IMR-90 (cell line): ENCODE data around the gene KLF2.

Source experiments
- CHD1 ChIP-seq: IDR thresholded peaks from 2 replicates; pipeline ENCODE4 v1.6.1; 2012; ENCODE audit warnings: low read depth, low read length, improper control_type of control experiment
- MAZ ChIP-seq: IDR thresholded peaks from 2 replicates; pipeline ENCODE4 v1.6.1; 2012; ENCODE audit warnings: low read depth, mild to moderate bottlenecking, low read length, improper control_type of control experiment, moderate library complexity, borderline replicate concordance
- MXI1 ChIP-seq: IDR thresholded peaks from 2 replicates; pipeline ENCODE4 v1.6.1; 2012; ENCODE audit warnings: low read depth, mild to moderate bottlenecking, low read length, moderate library complexity, borderline replicate concordance
- POLR2A ChIP-seq: IDR thresholded peaks from 2 replicates; pipeline ENCODE4 v1.6.1; 2012; ENCODE audit warnings: mild to moderate bottlenecking, low read depth, low read length
- RFX5 ChIP-seq: IDR thresholded peaks from 2 replicates; pipeline ENCODE4 v1.8.0; 2012; ENCODE audit warnings: low read depth, mild to moderate bottlenecking, low read length, moderate library complexity
- TF ChIP-seq, protein P1 (sequence below): conservative IDR thresholded peaks from 2 replicates; pipeline ENCODE4 v1.5.1; 2012; ENCODE audit warnings: mild to moderate bottlenecking, low read depth, low read length, improper control_type of control experiment

DNA sequence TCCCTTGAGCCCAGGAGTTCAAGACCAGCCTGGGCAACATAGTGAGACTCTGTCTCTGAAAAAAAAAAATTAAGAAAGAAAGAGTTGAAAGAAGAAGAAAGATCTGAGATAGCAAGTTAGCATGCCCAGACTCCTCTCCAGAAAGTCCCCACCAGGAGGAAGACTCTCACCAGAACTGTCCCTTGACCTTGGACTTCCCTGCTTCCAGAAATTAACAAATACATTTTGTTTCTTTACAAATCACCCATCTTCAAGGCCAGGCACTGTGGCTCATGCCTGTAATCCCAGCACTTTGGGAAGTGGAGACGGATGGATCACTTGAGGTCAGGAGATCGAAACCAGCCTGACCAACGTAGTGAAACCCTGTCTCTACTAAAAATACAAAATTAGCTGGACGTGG, 44.3 kb upstream of the KLF2 start:
- TF ChIP-seq, protein P1, sequence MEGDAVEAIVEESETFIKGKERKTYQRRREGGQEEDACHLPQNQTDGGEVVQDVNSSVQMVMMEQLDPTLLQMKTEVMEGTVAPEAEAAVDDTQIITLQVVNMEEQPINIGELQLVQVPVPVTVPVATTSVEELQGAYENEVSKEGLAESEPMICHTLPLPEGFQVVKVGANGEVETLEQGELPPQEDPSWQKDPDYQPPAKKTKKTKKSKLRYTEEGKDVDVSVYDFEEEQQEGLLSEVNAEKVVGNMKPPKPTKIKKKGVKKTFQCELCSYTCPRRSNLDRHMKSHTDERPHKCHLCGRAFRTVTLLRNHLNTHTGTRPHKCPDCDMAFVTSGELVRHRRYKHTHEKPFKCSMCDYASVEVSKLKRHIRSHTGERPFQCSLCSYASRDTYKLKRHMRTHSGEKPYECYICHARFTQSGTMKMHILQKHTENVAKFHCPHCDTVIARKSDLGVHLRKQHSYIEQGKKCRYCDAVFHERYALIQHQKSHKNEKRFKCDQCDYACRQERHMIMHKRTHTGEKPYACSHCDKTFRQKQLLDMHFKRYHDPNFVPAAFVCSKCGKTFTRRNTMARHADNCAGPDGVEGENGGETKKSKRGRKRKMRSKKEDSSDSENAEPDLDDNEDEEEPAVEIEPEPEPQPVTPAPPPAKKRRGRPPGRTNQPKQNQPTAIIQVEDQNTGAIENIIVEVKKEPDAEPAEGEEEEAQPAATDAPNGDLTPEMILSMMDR, result no peak
- TF ChIP-seq RFX5, result no peak
- TF ChIP-seq MXI1, result no peak
- TF ChIP-seq POLR2A, result no peak
- TF ChIP-seq MAZ, result no peak
- TF ChIP-seq CHD1, result no peak
